Measurements from ENCODE around the gene CTNNA2. TPM values are rescaled to one million over a fixed set of nuclear protein-coding genes. Genes with fewer than 3 reads are reported as not detected.

Gene CTNNA2
- total RNA-seq, 4 donors from 2014 or later = not detected

- TF ChIP-seq CTCF (IDR thresholded peaks at IDR 0.05; ENCODE audit: low read depth) = no peak
These were observed 323.1 kb downstream of the CTNNA2 start for GRCh38 chr2:79835911-79836310.

GRCh38 chr2:79844011-79844410, 331.2 kb downstream of the CTNNA2 start:
- TF ChIP-seq CTCF (IDR thresholded peaks at IDR 0.05; ENCODE audit: low read depth) = no peak

- no peak for TF ChIP-seq CTCF (IDR thresholded peaks at IDR 0.05; ENCODE audit: low read depth)
These were observed 334.0 kb downstream of the CTNNA2 start for GRCh38 chr2:79846878-79847277.

GRCh38 chr2:79849241-79849640, 336.4 kb downstream of the CTNNA2 start:
- no peak for TF ChIP-seq CTCF (IDR thresholded peaks at IDR 0.05; ENCODE audit: low read depth)

- TF ChIP-seq CTCF (IDR thresholded peaks at IDR 0.05; ENCODE audit: low read depth) = no peak
These were observed 337.1 kb downstream of the CTNNA2 start for GRCh38 chr2:79849949-79850348.

GRCh38 chr2:79850912-79851311, 338.1 kb downstream of the CTNNA2 start:
- no peak for TF ChIP-seq CTCF (IDR thresholded peaks at IDR 0.05; ENCODE audit: low read depth)

GRCh38 chr2:79855264-79856006, 342.6 kb downstream of the CTNNA2 start:
- TF ChIP-seq CTCF (IDR thresholded peaks at IDR 0.05; ENCODE audit: low read depth) = no peak

All from subcutaneous adipose tissue (tissue), 4 donors.